Measurements from ENCODE around the gene SNCAIP.

DNA sequence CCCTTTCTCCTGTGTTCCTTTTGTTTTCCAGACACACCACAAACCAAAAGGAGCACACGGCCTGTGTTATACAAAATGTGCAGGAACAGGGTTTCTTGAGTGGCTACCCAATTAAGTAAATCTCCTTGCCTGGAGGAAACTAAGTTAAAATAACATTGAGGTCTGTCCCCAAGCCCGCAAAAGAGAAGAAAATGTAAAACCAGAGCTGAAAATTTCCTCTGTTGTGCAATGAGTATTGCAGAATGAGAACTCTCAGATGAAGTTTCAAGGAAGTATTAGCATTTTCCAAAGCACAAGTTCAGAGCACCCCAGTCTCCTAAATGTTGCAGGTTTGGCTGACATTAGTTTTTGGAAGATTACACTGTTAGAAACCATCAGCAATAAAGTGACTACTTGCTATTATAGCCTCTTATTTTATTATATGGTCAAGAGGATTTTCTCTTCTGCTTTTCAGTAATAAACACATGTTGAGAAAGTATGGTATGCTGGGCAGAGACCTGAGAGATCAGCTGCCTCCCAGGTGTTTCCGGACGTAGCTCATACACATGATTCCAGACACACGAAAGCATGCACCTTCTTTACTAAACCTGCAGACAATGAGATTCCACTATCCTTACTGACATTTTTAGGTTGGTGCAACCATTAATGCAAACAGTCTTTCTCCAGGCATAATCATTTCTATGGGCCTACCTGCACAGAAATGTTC is 161.3 kb downstream of the SNCAIP start:
- TF ChIP-seq ZBTB1 (CRISPR knock-in tag; IDR thresholded peaks at IDR 0.05; ENCODE audit: borderline replicate concordance, low read depth) (no peak), CTCF (IDR thresholded peaks at IDR 0.05 in 2 of 3, conservative IDR thresholded peaks at IDR 0.05 in 1 of 3; ENCODE audit: insufficient read depth in 2 of 3, low read depth in 1 of 3, low read length in 3 of 3) (no peak), E2F4 (CRISPR knock-in tag; IDR thresholded peaks at IDR 0.05; ENCODE audit: low read depth) (no peak), TGIF2 (CRISPR knock-in tag; IDR thresholded peaks at IDR 0.05) (no peak), U2AF1 (optimal IDR thresholded peaks at IDR 0.05; ENCODE audit: low read depth, low read length) (no peak), HMG20B (CRISPR knock-in tag; IDR thresholded peaks at IDR 0.05) (no peak)
- TF ChIP-seq, protein P1, sequence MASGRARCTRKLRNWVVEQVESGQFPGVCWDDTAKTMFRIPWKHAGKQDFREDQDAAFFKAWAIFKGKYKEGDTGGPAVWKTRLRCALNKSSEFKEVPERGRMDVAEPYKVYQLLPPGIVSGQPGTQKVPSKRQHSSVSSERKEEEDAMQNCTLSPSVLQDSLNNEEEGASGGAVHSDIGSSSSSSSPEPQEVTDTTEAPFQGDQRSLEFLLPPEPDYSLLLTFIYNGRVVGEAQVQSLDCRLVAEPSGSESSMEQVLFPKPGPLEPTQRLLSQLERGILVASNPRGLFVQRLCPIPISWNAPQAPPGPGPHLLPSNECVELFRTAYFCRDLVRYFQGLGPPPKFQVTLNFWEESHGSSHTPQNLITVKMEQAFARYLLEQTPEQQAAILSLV (tag; IDR thresholded peaks at IDR 0.05) = no peak
- TF ChIP-seq, protein P2, sequence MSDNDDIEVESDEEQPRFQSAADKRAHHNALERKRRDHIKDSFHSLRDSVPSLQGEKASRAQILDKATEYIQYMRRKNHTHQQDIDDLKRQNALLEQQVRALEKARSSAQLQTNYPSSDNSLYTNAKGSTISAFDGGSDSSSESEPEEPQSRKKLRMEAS (CRISPR knock-in tag; IDR thresholded peaks at IDR 0.05) = no peak
